K562 (cell line): ENCODE results near the gene RPS17. TPM values are rescaled to one million over a fixed set of nuclear protein-coding genes. Genes with fewer than 3 reads are reported as not detected.

Source experiments
- ATF4 ChIP-seq: fragments of 450-650 bp; formaldehyde crosslinking; IDR thresholded peaks from 2 replicates; pipeline ENCODE4 v1.4.0; 2022; ENCODE audit warnings: mild to moderate bottlenecking, moderate library complexity
- BHLHE40 ChIP-seq: IDR thresholded peaks from 2 replicates; pipeline ENCODE4 v1.6.1; 2011; ENCODE audit warnings: low read length, improper control_type of control experiment
- CHAMP1 ChIP-seq: fragments of 450-650 bp; IDR thresholded peaks from 2 replicates; pipeline ENCODE4 v1.6.1; 2016; ENCODE audit warnings: mild to moderate bottlenecking
- CXXC5 ChIP-seq: fragments of 250-450 bp; sonication (Bioruptor Pico); IDR thresholded peaks from 2 replicates; pipeline ENCODE4 v1.8.0; 2022; ENCODE audit warnings: inconsistent platforms, mild to moderate bottlenecking, moderate library complexity
- EGR1 ChIP-seq: fragments of 450-650 bp; conservative IDR thresholded peaks from 2 replicates; pipeline ENCODE4 v1.6.1; 2017; ENCODE audit warnings: mild to moderate bottlenecking
- ELF4 ChIP-seq: fragments of 450-650 bp; formaldehyde crosslinking; IDR thresholded peaks from 2 replicates; pipeline ENCODE4 v1.4.0; 2022; ENCODE audit warnings: missing genetic modification characterization
- LARP7 ChIP-seq: fragments of 450-650 bp; IDR thresholded peaks from 2 replicates; pipeline ENCODE4 v1.6.1; 2016
- MYC ChIP-seq, 2 experiments: fragments of 250-450 bp in 1 of 2; sonication (Bioruptor Pico) in 1 of 2; IDR thresholded peaks; 2 replicates each; pipeline versions ENCODE4 v1.5.1 to v1.6.1; 2012 to 2021; ENCODE audit warnings: low read depth in 2 of 2, borderline replicate concordance in 1 of 2, improper control_type of control experiment in 1 of 2, low read length in 1 of 2, mild to moderate bottlenecking in 1 of 2, moderate library complexity in 1 of 2
- NELFE ChIP-seq: IDR thresholded peaks from 2 replicates; pipeline ENCODE4 v1.6.1; 2011; ENCODE audit warnings: mild to moderate bottlenecking; ENCODE audit not compliant: insufficient read depth, insufficient read length
- NR1H2 ChIP-seq: sonication (generic); formaldehyde crosslinking; IDR thresholded peaks from 2 replicates; pipeline ENCODE4 v1.4.0; 2020; ENCODE audit warnings: mild to moderate bottlenecking, missing genetic modification reagents
- NRF1 ChIP-seq, 2 experiments: fragments of 450-650 bp; IDR thresholded peaks in 1 of 2; conservative IDR thresholded peaks in 1 of 2; 2 replicates each; pipeline ENCODE4 v1.6.1; 2014; ENCODE audit warnings: mild to moderate bottlenecking in 2 of 2
- RCOR1 ChIP-seq, 2 experiments: IDR thresholded peaks; 2 replicates each; pipeline ENCODE4 v1.6.1; 2012; ENCODE audit warnings: low read depth in 2 of 2, low read length in 2 of 2, borderline replicate concordance in 1 of 2, improper control_type of control experiment in 1 of 2
- SOX6 ChIP-seq: fragments of 450-650 bp; IDR thresholded peaks from 2 replicates; pipeline ENCODE4 v1.6.1; 2014; ENCODE audit warnings: mild to moderate bottlenecking
- ZNF766 ChIP-seq: fragments of 200-800 bp; sonication (Bioruptor generic); conservative IDR thresholded peaks from 2 replicates; pipeline ENCODE4 v1.6.1; 2016; ENCODE audit warnings: missing genetic modification characterization, missing compliant biosample characterization
- polyA plus RNA-seq, 8 experiments: library from polyadenylated mRNA; depleted of rRNA in 4 of 8; stranded (reverse) in 5 of 8; unstranded in 3 of 8; fragments of >200 nt; fragmentation: Nextera tagmentation in 2 of 8; fragmentation: Illumina TruSeq in 1 of 8; extraction: Ambion mirVana in 2 of 8; extraction: Trizol in 1 of 8; gene quantifications; 2 replicates each; pipeline versions ENCODE4 v1.2.1 to v1.2.3, GENCODE V29; 2011 to 2014; ENCODE audit warnings: inconsistent platforms in 1 of 8, missing spikeins in 1 of 8
- total RNA-seq, 7 experiments: library from RNA; depleted of rRNA in 6 of 7; stranded (reverse); fragments of >200 nt in 6 of 7; fragmentation: Illumina TruSeq in 2 of 7; extraction: Trizol in 2 of 7; gene quantifications; 2 replicates each; pipeline versions ENCODE4 v1.2.1 to v1.2.3, GENCODE V29; 2011 to 2021; ENCODE audit warnings: low replicate concordance in 1 of 7
- TF ChIP-seq, protein P1 (sequence below), 2 experiments: fragments of 150-350 bp in 1 of 2; IDR thresholded peaks; 2 replicates each; pipeline ENCODE4 v1.6.1; 2012 to 2016; ENCODE audit warnings: low read depth in 2 of 2, low read length in 2 of 2, mild to moderate bottlenecking in 1 of 2, moderate library complexity in 1 of 2

The RPS17 gene
- total and polyA plus RNA-seq, 9 of the 15 experiments (the other 6 are each of a cell fraction or from before 2014, with no cell fraction given) = 1,988 to 6,515 (median 5,229) TPM

GRCh38 chr15:82549199-82549665 is 9.0 kb upstream of the RPS17 start (continued):
- TF ChIP-seq, protein P1, sequence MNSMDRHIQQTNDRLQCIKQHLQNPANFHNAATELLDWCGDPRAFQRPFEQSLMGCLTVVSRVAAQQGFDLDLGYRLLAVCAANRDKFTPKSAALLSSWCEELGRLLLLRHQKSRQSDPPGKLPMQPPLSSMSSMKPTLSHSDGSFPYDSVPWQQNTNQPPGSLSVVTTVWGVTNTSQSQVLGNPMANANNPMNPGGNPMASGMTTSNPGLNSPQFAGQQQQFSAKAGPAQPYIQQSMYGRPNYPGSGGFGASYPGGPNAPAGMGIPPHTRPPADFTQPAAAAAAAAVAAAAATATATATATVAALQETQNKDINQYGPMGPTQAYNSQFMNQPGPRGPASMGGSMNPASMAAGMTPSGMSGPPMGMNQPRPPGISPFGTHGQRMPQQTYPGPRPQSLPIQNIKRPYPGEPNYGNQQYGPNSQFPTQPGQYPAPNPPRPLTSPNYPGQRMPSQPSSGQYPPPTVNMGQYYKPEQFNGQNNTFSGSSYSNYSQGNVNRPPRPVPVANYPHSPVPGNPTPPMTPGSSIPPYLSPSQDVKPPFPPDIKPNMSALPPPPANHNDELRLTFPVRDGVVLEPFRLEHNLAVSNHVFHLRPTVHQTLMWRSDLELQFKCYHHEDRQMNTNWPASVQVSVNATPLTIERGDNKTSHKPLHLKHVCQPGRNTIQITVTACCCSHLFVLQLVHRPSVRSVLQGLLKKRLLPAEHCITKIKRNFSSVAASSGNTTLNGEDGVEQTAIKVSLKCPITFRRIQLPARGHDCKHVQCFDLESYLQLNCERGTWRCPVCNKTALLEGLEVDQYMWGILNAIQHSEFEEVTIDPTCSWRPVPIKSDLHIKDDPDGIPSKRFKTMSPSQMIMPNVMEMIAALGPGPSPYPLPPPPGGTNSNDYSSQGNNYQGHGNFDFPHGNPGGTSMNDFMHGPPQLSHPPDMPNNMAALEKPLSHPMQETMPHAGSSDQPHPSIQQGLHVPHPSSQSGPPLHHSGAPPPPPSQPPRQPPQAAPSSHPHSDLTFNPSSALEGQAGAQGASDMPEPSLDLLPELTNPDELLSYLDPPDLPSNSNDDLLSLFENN (IDR thresholded peaks at IDR 0.05; ENCODE audit: low read depth in 2 of 2, low read length in 2 of 2) = no peak
- TF ChIP-seq NR1H2 (CRISPR knock-in tag) = no peak
- 0 out of 4 replicates have a peak, but pooled peaks of 1 of the 2 experiments have one; percentile 8 for TF ChIP-seq NRF1 (conservative IDR thresholded peaks at IDR 0.05 in 1 of 2, IDR thresholded peaks at IDR 0.05 in 1 of 2)
- TF ChIP-seq BHLHE40 = peak; percentile 47; the same call in 1 of the 2 replicates
- peak; percentile 71 for TF ChIP-seq ATF4 (CRISPR knock-in tag)
- TF ChIP-seq ZNF766 (CRISPR knock-in tag) = peak; percentile 48; the same call in 1 of the 2 replicates
- TF ChIP-seq NELFE = no peak
- no peak for TF ChIP-seq LARP7
- TF ChIP-seq RCOR1 (IDR thresholded peaks at IDR 0.05; ENCODE audit: borderline replicate concordance in 1 of 2, low read depth in 2 of 2, low read length in 2 of 2) = peak in 1 of 2 experiments; percentile 73; a peak in 1 of 4 replicates
- peak; percentile 78 for TF ChIP-seq EGR1
- TF ChIP-seq MYC (IDR thresholded peaks at IDR 0.05; ENCODE audit: low read depth, low read length) = peak; percentile 18; the same call in 1 of the 2 replicates
- TF ChIP-seq MYC (CRISPR knock-in tag; IDR thresholded peaks at IDR 0.05; ENCODE audit: borderline replicate concordance, low read depth) = peak; percentile 45; the same call in 1 of the 2 replicates
- TF ChIP-seq CXXC5 (CRISPR knock-in tag) = 0 out of 2 replicates have a peak, but pooled peaks have one; percentile 28
- 0 out of 2 replicates have a peak, but pooled peaks have one; percentile 23 for TF ChIP-seq SOX6
- 0 out of 2 replicates have a peak, but pooled peaks have one; percentile 4 for TF ChIP-seq ELF4 (CRISPR knock-in tag)
- TF ChIP-seq CHAMP1 = no peak
